Smooth muscle cell (in vitro differentiated cells): ENCODE measurements around the gene PRPSAP1. TPM values are rescaled to one million over a fixed set of nuclear protein-coding genes. Genes with fewer than 3 reads are reported as not detected.

Experiments
- DNase-seq: peaks from one replicate; lab custom pipeline; 2025; ENCODE audit not compliant: unreplicated experiment; lab: John Stamatoyannopoulos, UW
- H2AFZ ChIP-seq: fragments of 200-600 bp; sonication (generic); 2 replicates; pipeline ENCODE4 v1.6.0; 2016; ENCODE audit warnings: antibody characterized with exemption, low read depth, mild to moderate bottlenecking
- H3F3A ChIP-seq: fragments of 200-600 bp; sonication (generic); 2 replicates; pipeline ENCODE4 v1.6.0; 2017; ENCODE audit warnings: antibody characterized with exemption, low read depth
- H3K27ac ChIP-seq: fragments of 200-600 bp; sonication (generic); 2 replicates; pipeline ENCODE4 v1.5.1; 2016; ENCODE audit warnings: low read depth, mild to moderate bottlenecking
- H3K27me3 ChIP-seq: fragments of 200-600 bp; sonication (generic); 2 replicates; pipeline ENCODE4 v1.6.1; 2016; ENCODE audit warnings: low read depth, mild to moderate bottlenecking
- H3K36me3 ChIP-seq: fragments of 200-600 bp; sonication (generic); 2 replicates; pipeline ENCODE4 v1.5.1; 2016; ENCODE audit warnings: low read depth
- H3K4me1 ChIP-seq: fragments of 200-600 bp; sonication (generic); 2 replicates; pipeline ENCODE4 v1.5.1; 2016; ENCODE audit warnings: low read depth
- H3K4me2 ChIP-seq: fragments of 200-600 bp; sonication (generic); 2 replicates; pipeline ENCODE4 v1.6.0; 2016; ENCODE audit warnings: mild to moderate bottlenecking
- H3K4me3 ChIP-seq: fragments of 200-600 bp; sonication (generic); 2 replicates; pipeline ENCODE4 v1.5.1; 2016; ENCODE audit warnings: mild to moderate bottlenecking
- H3K79me2 ChIP-seq: fragments of 200-600 bp; sonication (generic); 2 replicates; pipeline ENCODE4 v1.6.0; 2016; ENCODE audit warnings: low read depth, mild to moderate bottlenecking
- H3K9ac ChIP-seq: fragments of 200-600 bp; sonication (generic); 2 replicates; pipeline ENCODE4 v1.6.0; 2016; ENCODE audit warnings: low read depth
- H3K9me3 ChIP-seq: fragments of 200-600 bp; sonication (generic); replicated peaks from 2 replicates; pipeline ENCODE4 v1.5.1; 2016; ENCODE audit warnings: low read depth
- H4K20me1 ChIP-seq: fragments of 200-600 bp; sonication (generic); 2 replicates; pipeline ENCODE4 v1.6.0; 2016; ENCODE audit warnings: low read depth
- WGBS: methylation state at CpG from one replicate; pipeline ENCODE4 v1.1.7; 2016; ENCODE audit warnings: low lambda C conversion rate; 5-methylcytosine and 5-hydroxymethylcytosine counted together
- polyA plus RNA-seq: library from polyadenylated mRNA; unstranded; fragments of >200 nt; fragmentation: Nextera tagmentation; extraction: Ambion mirVana; gene quantifications from 2 replicates; pipeline ENCODE4 v1.2.1, GENCODE V29; 2016
- total RNA-seq: library from RNA; depleted of rRNA; stranded (reverse); fragments of >200 nt; gene quantifications from 2 replicates; pipeline ENCODE4 v1.2.3, GENCODE V29; 2014
- TF ChIP-seq, protein P1 (sequence below): fragments of 200-600 bp; sonication (generic); IDR thresholded peaks from 2 replicates; pipeline ENCODE4 v1.5.1; 2017; ENCODE audit warnings: borderline replicate concordance, mild to moderate bottlenecking, antibody characterized with exemption; ENCODE audit not compliant: insufficient read depth, poor library complexity, severe bottlenecking

The PRPSAP1 gene
- total and polyA plus RNA-seq, 2 experiments from 2014 or later = 27.1 to 35.7 TPM

DNA sequence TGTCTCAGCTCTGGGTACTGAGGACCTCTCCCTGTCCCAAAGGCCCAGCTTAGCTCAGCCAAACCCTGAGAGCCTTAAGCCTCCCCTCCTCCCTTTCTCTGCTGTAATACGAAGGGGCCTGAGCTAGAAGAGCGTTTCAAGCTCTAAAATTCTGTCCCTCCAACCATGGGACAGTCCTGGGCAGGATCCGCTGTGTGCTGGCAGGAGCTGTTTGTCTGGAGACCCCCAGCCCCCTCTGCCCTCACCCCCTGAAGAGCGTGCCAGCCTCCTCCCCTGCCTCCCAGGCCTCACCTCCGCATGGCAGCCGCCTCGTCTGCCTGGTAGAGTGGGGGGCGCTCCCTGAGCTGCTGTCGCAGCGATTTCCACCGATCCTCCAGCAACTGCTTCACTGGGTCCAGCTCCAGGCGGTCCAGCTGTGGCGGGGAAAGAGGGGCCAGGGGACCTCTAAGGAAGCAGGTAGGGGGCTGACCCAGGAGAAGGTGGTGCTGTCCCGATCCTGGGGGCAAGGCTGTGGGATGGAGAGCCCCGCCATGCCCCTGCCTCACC is 73.9 kb downstream of the PRPSAP1 start:
- Histone ChIP-seq H3F3A (no peaks in the 10 kb centered on the region), H3K4me2 (no peak overlapping the region), H2AFZ (no peak overlapping the region), H4K20me1 (no peaks in the 10 kb centered on the region), H3K9me3 (no peaks in the 10 kb centered on the region), H3K27me3 (no peaks in the 10 kb centered on the region), H3K9ac (no peak overlapping the region), H3K4me3 (no peak overlapping the region), H3K4me1 (no peaks in the 10 kb centered on the region), H3K36me3 (no peaks in the 10 kb centered on the region), H3K27ac (no peak overlapping the region), H3K79me2 (no peaks in the 10 kb centered on the region)
- 80% methylated on average over 15 of the region's 15 CpGs for WGBS
- TF ChIP-seq, protein P1, sequence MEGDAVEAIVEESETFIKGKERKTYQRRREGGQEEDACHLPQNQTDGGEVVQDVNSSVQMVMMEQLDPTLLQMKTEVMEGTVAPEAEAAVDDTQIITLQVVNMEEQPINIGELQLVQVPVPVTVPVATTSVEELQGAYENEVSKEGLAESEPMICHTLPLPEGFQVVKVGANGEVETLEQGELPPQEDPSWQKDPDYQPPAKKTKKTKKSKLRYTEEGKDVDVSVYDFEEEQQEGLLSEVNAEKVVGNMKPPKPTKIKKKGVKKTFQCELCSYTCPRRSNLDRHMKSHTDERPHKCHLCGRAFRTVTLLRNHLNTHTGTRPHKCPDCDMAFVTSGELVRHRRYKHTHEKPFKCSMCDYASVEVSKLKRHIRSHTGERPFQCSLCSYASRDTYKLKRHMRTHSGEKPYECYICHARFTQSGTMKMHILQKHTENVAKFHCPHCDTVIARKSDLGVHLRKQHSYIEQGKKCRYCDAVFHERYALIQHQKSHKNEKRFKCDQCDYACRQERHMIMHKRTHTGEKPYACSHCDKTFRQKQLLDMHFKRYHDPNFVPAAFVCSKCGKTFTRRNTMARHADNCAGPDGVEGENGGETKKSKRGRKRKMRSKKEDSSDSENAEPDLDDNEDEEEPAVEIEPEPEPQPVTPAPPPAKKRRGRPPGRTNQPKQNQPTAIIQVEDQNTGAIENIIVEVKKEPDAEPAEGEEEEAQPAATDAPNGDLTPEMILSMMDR = no peak
- DNase-seq = no peak

DNA sequence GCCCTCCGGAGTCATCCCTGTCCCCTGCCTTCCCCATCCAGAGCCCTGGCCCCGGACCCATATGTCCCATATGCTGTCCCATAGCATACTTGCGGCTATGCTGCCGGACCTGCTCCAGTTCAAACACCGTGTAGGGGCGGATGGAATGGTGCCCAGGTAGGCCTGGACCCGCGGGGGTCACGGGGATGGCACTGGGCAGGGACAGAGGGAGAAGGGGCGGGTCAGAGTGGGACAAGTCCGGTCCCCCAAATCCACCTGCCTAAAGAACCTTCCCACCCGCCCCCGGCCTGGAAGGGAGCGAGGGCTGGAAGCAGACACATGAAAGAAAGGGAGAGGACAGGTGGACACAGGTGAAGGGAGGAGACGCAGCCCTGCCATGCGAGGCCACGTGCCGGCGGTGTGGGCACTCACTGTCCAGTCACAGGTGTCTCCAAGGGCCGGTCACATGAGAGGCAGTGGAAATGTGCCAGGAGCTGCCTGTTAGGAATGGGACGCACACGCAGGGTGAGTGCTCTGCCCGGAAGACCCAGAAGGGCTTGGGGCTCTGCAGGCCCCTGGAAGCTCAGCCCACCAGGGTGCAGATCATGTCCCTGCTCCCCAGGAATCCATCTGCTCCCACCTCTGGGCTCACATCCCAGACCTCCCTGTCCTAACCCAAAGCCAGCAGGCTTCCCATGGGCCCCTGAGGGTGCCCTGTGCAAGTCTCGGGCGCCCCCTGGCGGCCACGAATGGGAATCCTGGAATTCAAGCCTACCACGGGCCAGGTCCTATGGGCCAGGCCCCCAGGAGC is 74.6 kb downstream of the PRPSAP1 start:
- TF ChIP-seq, protein P1 = peak; percentile 98
- Histone ChIP-seq H3K4me2 (no peak overlapping the region), H3F3A (no peaks in the 10 kb centered on the region), H4K20me1 (no peaks in the 10 kb centered on the region), H3K4me1 (no peaks in the 10 kb centered on the region), H2AFZ (no peak overlapping the region), H3K36me3 (no peaks in the 10 kb centered on the region), H3K9me3 (no peaks in the 10 kb centered on the region), H3K9ac (no peak overlapping the region), H3K79me2 (no peaks in the 10 kb centered on the region), H3K27ac (no peak overlapping the region), H3K27me3 (no peaks in the 10 kb centered on the region), H3K4me3 (no peak overlapping the region)
- WGBS = 78% methylated on average over 28 of the region's 28 CpGs
- DNase-seq = peak; percentile 69

DNA sequence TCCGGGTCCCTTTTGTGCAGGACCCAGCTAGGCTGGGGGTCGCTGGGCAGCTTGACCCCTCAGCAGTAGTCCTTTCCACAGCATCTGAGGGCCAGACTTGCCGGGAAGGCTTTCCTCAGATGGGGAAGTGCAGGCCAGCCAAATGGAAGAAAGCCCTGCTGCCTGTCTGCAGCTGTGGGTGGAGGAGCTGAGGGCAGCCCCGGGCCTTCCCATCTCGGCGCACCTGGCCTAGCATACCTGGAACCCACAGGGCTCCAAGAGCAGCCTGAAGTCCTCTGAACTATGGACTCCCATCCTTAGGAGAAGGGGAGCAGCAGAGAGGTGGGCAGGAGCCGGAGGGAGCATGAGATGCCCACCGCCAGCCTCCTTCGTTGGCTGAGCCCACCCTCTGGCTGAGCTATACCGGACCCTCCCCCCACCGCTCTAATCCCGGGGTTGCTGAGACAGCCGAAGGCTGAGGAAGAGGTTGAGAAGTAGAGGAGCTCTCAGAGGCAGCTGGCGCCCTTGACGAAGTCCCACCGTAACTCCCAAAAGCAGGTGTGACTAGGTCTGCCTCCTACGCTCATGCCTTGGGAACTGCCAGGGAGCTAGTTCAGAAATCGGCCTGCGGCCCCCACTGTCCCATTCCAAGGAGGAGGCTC is 75.3 kb downstream of the PRPSAP1 start:
- no peaks in the 10 kb centered on the region for H3K79me2 ChIP-seq
- H3K9me3 ChIP-seq = no peaks in the 10 kb centered on the region
- no peaks in the 10 kb centered on the region for H3K36me3 ChIP-seq
- no peak overlapping the region for H2AFZ ChIP-seq
- H3K27ac ChIP-seq = no peak overlapping the region
- TF ChIP-seq, protein P1 = no peak
- no peaks in the 10 kb centered on the region for H3K4me1 ChIP-seq
- no peaks in the 10 kb centered on the region for H4K20me1 ChIP-seq
- no peak for DNase-seq
- H3F3A ChIP-seq = no peaks in the 10 kb centered on the region
- H3K4me2 ChIP-seq = no peak overlapping the region
- H3K27me3 ChIP-seq = no peaks in the 10 kb centered on the region
- 91% methylated on average over 19 of the region's 19 CpGs for WGBS
- no peak overlapping the region for H3K9ac ChIP-seq
- no peak overlapping the region for H3K4me3 ChIP-seq
